ENCODE data around the gene CCDC181.

Gene CCDC181

DNA sequence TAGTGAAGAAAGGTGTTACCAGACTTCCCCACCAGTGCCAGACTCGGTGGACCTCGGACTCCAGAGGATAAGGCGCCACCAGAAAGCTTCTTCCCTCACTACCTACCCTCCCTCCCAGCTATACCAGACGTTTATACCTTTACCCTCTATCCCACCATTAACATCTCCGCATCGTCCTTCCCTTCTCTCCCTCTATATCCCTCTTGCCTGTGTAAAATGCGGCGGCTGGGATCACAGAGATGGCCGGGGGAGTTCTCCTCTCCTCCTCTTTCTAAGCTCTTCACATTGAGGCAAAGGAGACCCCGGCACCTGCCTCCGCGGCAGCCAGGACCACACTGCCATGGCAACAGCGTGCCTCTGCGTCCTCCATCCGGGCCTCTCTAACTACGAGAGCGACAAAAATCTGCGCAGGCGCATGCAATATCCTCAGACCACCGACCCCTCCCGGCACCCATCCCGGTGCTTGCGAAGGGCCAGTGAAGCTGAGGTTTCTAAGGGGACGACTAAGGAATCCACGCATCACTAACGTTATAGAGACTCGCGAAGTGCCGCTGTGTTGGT, at the start of gene CCDC181:
Gene CCDC181, minus strand, starts transcription at position 394 of the 561 bp plus-strand sequence. CDS start 2,547 bp downstream, outside the sequence.
- TF ChIP-seq, protein P1, sequence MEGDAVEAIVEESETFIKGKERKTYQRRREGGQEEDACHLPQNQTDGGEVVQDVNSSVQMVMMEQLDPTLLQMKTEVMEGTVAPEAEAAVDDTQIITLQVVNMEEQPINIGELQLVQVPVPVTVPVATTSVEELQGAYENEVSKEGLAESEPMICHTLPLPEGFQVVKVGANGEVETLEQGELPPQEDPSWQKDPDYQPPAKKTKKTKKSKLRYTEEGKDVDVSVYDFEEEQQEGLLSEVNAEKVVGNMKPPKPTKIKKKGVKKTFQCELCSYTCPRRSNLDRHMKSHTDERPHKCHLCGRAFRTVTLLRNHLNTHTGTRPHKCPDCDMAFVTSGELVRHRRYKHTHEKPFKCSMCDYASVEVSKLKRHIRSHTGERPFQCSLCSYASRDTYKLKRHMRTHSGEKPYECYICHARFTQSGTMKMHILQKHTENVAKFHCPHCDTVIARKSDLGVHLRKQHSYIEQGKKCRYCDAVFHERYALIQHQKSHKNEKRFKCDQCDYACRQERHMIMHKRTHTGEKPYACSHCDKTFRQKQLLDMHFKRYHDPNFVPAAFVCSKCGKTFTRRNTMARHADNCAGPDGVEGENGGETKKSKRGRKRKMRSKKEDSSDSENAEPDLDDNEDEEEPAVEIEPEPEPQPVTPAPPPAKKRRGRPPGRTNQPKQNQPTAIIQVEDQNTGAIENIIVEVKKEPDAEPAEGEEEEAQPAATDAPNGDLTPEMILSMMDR (IDR thresholded peaks at IDR 0.05): no peak
- H3K27ac ChIP-seq: no peak within 1 kb of the TSS
- DNase-seq (ENCODE audit: low spot score): peak; percentile 76
- H3K4me3 ChIP-seq: peak within 1 kb of the TSS; percentile 77

DNA sequence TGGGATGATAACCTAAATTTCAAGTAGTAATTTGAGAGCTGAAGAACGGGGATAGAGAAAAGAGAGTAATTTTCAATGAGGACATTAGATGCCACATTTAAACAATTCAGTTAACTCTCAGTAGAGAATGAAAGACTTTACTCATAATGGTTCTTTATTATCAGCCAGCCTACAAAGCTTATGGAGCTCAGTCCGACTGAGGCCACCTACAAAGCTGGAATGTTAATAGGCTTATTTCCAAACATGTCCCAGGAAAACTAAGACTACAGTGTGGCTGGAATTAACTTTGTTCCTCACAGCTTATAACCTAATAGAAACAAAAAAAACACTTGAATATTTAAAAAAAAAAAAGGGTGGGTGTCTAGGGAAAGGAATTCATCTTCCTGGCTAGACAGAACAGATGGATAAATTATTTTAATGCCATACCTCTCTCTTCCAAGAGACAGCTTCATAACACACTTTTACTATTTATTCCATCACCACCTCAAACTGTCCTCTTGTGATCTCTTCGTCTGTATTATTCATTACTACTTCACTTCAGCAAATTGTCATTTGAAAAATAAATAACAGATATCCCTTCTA, 48.6 kb upstream of the CCDC181 start:
- Histone ChIP-seq H3K4me3 (no peak overlapping the region), H3K27ac (no peak overlapping the region)
- DNase-seq (ENCODE audit: low spot score): no peak
- TF ChIP-seq, protein P1 (IDR thresholded peaks at IDR 0.05): no peak

DNA sequence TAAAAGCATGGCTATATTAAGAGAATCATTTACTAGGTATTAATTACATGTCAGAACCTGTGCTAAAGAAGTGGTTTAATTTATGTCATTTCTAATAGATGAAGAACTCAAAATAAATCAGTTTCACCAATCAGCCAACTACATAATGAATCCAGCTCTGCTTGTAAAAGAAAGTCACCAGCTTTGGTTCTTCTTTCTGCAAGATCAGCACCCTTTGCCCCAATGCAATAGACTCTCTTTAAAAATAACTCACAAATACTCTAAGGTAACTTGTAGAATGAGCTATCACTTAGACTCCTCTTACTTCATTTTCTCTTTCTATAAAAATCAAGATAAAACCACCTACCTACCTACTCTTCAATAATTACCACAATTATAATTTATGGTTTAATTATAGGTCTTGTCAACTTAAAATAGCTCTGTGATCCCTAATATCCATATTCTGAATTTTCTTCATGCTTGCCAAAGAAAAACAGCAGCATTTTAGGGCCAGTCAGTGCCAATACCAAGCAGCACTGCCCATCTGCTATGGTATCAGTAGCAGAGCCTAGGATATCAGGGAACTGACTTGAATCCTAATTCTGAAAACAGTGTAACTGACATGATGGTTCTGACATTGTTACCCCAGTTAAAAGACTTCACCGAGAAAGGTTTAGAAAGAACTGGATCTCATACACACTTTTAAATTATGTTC, 47.2 kb upstream of the CCDC181 start:
- TF ChIP-seq, protein P1 (IDR thresholded peaks at IDR 0.05): no peak
- no peak overlapping the region for H3K4me3 ChIP-seq

DNA sequence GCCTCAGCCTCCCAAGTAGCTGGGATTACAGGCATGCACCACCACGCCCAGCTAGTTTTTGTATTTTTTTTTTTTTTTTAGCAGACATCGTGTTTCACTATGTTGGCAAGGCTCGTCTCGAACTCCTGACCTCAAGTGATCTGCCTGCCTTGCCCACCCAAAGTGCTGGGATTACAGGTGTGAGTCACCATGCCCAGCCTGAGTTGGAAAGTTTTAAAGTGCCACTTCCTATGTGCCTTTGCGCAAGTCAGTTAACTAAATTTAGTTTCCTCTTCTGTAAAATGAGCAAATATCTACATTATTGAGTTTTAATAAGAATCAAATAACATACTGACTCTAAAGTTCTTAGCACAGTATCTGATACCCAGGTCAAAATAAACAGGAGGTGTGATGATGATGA, 46.1 kb upstream of the CCDC181 start:
- no peak for DNase-seq (ENCODE audit: low spot score)
- TF ChIP-seq, protein P1 (IDR thresholded peaks at IDR 0.05): no peak
- no peak overlapping the region for H3K27ac ChIP-seq
- no peak overlapping the region for H3K4me3 ChIP-seq

More for the DNA sequence above, 47.2 kb upstream of the CCDC181 start:
- no peak overlapping the region for H3K27ac ChIP-seq
- DNase-seq (ENCODE audit: low spot score): no peak

DNA sequence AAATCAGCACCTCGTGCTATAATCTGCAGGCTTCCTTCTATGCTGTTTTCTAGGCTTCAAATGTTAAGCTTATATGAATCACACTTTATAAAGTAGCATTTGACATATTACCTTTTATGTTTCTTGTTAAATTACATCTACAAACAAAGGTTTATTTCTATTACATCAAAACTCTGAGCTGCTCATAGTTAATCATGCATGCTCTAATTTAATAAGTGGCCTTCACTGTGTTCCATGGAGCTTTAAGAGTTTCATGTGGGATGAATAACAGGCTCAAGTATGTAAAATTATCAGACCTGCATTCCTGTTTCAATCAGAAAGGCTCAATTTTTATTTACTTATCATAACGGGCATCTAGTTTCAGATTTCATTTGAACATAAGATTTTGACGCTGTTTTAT, 45.5 kb upstream of the CCDC181 start:
- no peak for DNase-seq (ENCODE audit: low spot score)
- TF ChIP-seq, protein P1 (IDR thresholded peaks at IDR 0.05): no peak
- Histone ChIP-seq H3K4me3 (no peak overlapping the region), H3K27ac (no peak overlapping the region)

DNA sequence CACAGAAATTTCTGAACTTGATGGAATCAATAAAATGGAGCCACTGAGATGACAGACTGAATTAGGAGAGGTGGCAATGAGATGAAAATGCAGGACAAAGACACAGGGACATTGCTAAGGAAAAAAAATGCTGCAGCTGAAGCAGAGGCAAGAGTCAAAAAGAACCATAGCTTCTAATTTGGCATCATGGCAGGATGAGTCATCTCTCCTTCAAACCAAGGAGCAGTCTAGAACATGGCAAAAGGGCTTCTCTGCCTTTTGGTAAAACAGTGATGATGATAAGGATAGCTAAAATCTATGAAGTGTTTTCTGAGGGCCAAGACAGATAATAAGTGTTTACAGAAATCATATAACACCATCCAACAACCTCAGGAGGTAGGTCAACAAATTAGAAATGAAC, 41.7 kb upstream of the CCDC181 start:
- H3K27ac ChIP-seq: no peak overlapping the region
- no peak for DNase-seq (ENCODE audit: low spot score)
- TF ChIP-seq, protein P1 (IDR thresholded peaks at IDR 0.05): no peak
- H3K4me3 ChIP-seq: no peak overlapping the region
